PFSK-1 (cell line): ENCODE results near the gene PARN.

Experiments used
- FOXP2 ChIP-seq: optimal IDR thresholded peaks from 2 replicates; pipeline ENCODE3; 2011; ENCODE audit warnings: borderline replicate concordance, control low read depth, inconsistent platforms; ENCODE audit not compliant: insufficient read depth; ENCODE audit errors: extremely low read length, extremely low read depth
- POLR2AphosphoS5 ChIP-seq: IDR thresholded peaks from 2 replicates; pipeline ENCODE4 v1.6.1; 2012; ENCODE audit warnings: low read depth, mild to moderate bottlenecking, control low read depth, low read length, moderate library complexity
- REST ChIP-seq, 2 experiments: IDR thresholded peaks; 2 replicates each; pipeline versions ENCODE4 v1.6.1 to v1.8.0; 2011 to 2012; ENCODE audit warnings: low read depth in 2 of 2, low read length in 2 of 2, control low read depth in 1 of 2, inconsistent platforms in 1 of 2, mild to moderate bottlenecking in 1 of 2, moderate library complexity in 1 of 2; ENCODE audit not compliant: insufficient read depth in 1 of 2
- SIN3A ChIP-seq: IDR thresholded peaks from 2 replicates; pipeline ENCODE4 v1.6.1; 2012; ENCODE audit warnings: mild to moderate bottlenecking, low read length, moderate library complexity, borderline replicate concordance; ENCODE audit not compliant: insufficient read depth
- TAF1 ChIP-seq: IDR thresholded peaks from 2 replicates; pipeline ENCODE4 v1.6.1; 2012; ENCODE audit warnings: low read length, control low read depth, borderline replicate concordance; ENCODE audit not compliant: insufficient read depth

Gene PARN

GRCh38 chr16:14485121-14485551 lies 144.9 kb downstream of the PARN start:
- no peak for TF ChIP-seq REST (IDR thresholded peaks at IDR 0.05; ENCODE audit: insufficient read depth in 1 of 2, low read depth in 2 of 2, low read length in 2 of 2)
- no peak for TF ChIP-seq TAF1
- no peak for TF ChIP-seq POLR2AphosphoS5
- TF ChIP-seq SIN3A: no peak
- TF ChIP-seq FOXP2: no peak

- TF ChIP-seq TAF1 (no peak), FOXP2 (no peak), POLR2AphosphoS5 (no peak), SIN3A (no peak), REST (IDR thresholded peaks at IDR 0.05; ENCODE audit: insufficient read depth in 1 of 2, low read depth in 2 of 2, low read length in 2 of 2) (no peak)
These were observed 146.2 kb downstream of the PARN start for GRCh38 chr16:14483819-14484385.

- TF ChIP-seq TAF1: no peak
These were observed 153.9 kb downstream of the PARN start for GRCh38 chr16:14476183-14476582.

GRCh38 chr16:14475370-14476139 lies 154.5 kb downstream of the PARN start:
- TF ChIP-seq SIN3A: no peak
- no peak for TF ChIP-seq POLR2AphosphoS5
- TF ChIP-seq REST (IDR thresholded peaks at IDR 0.05; ENCODE audit: insufficient read depth in 1 of 2, low read depth in 2 of 2, low read length in 2 of 2): no peak
- no peak for TF ChIP-seq TAF1
- no peak for TF ChIP-seq FOXP2

DNA sequence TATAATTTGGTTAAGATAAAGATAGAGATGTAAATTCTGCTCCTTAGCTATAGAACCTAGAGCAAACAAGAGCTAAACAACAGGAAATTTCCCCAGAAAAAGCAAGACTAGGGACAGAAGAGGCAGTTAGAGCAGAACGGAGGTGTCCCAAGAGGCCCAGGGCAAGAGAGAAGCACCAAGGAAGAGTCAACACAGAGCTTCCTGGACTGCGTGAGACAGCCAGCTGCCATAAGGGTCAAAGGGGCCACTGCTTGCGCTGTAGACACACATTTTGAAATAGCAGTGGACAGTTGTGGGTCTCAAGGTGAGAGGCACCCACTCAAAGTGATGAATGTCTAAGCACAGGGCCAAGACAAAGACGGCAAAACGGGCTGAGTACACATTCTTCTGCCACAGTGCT lies 156.6 kb downstream of the PARN start:
- TF ChIP-seq FOXP2: no peak
- no peak for TF ChIP-seq SIN3A
- no peak for TF ChIP-seq POLR2AphosphoS5
- no peak for TF ChIP-seq REST (IDR thresholded peaks at IDR 0.05; ENCODE audit: insufficient read depth in 1 of 2, low read depth in 2 of 2, low read length in 2 of 2)
- no peak for TF ChIP-seq TAF1
